GM23338 (cell line): ENCODE measurements around the gene GPR87. TPM values are rescaled to one million over a fixed set of nuclear protein-coding genes. Genes with fewer than 3 reads are reported as not detected.

Experiments used
- polyA plus RNA-seq: library from polyadenylated mRNA; unstranded; fragments of >200 nt; fragmentation: Nextera tagmentation; extraction: Ambion mirVana; gene quantifications from 2 replicates; pipeline ENCODE4 v1.2.1, GENCODE V29; 2016
- total RNA-seq: library from RNA; depleted of rRNA; stranded (reverse); fragments of >200 nt; shearing (Covaris generic); gene quantifications from 2 replicates; pipeline ENCODE4 v1.2.3, GENCODE V29; 2014; rRNA removed

Gene GPR87
- total and polyA plus RNA-seq, 2 experiments from 2014 or later: 0.21 TPM; not detected in 1

Other genes starting within 250 kb of the GPR87 start
- gene MED12L, start 231.2 kb downstream of the GPR87 start, total RNA-seq: 23.7 and 25.0 TPM in 2 replicates
- 5.6 and 5.7 TPM in 2 replicates for gene MED12L, start 231.2 kb downstream of the GPR87 start, polyA plus RNA-seq
- not detected in 2 replicates for gene GPR171, start 113.6 kb downstream of the GPR87 start, total RNA-seq
- 2.4 and 3.4 TPM in 2 replicates for gene GPR171, start 113.6 kb downstream of the GPR87 start, polyA plus RNA-seq
- gene P2RY14, start 38.3 kb downstream of the GPR87 start, total RNA-seq: not detected in 2 replicates
- gene P2RY14, start 38.3 kb downstream of the GPR87 start, polyA plus RNA-seq: 0.95 and 1.2 TPM in 2 replicates
- not detected in 2 replicates for gene P2RY13, start 12.7 kb upstream of the GPR87 start, total RNA-seq
- 0.38 and 0.68 TPM in 2 replicates for gene P2RY13, start 12.7 kb upstream of the GPR87 start, polyA plus RNA-seq
- gene P2RY12, start 67.9 kb upstream of the GPR87 start, total RNA-seq: not detected in 2 replicates
- 0.40 and 1.1 TPM in 2 replicates for gene P2RY12, start 67.9 kb upstream of the GPR87 start, polyA plus RNA-seq
- 0.94 and 1.4 TPM in 2 replicates for gene IGSF10, start 144.2 kb upstream of the GPR87 start, total RNA-seq
- 0.24 and 0.50 TPM in 2 replicates for gene IGSF10, start 144.2 kb upstream of the GPR87 start, polyA plus RNA-seq